GM19043 (cell line): ENCODE data around the gene STAT3.
"Not testable (repeated sequence)": the region's sequence is repeated elsewhere in the genome, so short reads cannot be mapped to it uniquely, and the experiment has no call there.

ENCODE experiments used
- ATAC-seq: cut with Tn5 transposase; IDR thresholded peaks from one replicate; pipeline ENCODE4 v1.9.1; 2021; ENCODE audit warnings: low read depth; ENCODE audit not compliant: unreplicated experiment

The STAT3 gene

DNA sequence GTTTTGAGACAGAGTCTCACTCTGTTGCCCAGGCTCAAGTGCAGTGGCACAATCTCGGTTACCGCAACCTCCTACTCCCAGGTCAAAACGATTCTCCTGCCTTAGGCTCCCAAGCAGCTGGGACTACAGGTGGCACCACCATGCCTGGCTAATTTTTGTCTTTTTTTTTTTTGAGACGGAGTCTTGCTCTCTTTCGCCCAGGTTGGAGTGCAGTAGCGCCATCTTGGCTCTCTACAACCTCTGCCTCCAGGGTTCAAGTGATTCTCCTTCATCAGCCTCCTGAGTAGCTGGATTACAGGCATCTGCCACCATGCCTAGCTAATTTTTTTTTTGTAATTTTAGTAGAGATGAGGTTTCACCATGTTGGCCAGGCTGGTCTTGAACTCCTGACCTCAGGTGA is 70.3 kb downstream of the STAT3 start:
- not testable (repeated sequence) for ATAC-seq

- ATAC-seq, result no peak
Measured at GRCh38 chr17:42317266-42317845, 70.9 kb downstream of the STAT3 start.

- no peak for ATAC-seq
Measured at GRCh38 chr17:42316755-42317154, 71.5 kb downstream of the STAT3 start.

- no peak for ATAC-seq
Measured at GRCh38 chr17:42315402-42316156, 72.7 kb downstream of the STAT3 start.

- no peak for ATAC-seq
Measured at GRCh38 chr17:42313773-42314566, 74.3 kb downstream of the STAT3 start.

GRCh38 chr17:42313389-42313772 is 74.9 kb downstream of the STAT3 start:
- no peak for ATAC-seq

- ATAC-seq, result no peak
Measured at GRCh38 chr17:42312285-42313130, 75.7 kb downstream of the STAT3 start.

DNA sequence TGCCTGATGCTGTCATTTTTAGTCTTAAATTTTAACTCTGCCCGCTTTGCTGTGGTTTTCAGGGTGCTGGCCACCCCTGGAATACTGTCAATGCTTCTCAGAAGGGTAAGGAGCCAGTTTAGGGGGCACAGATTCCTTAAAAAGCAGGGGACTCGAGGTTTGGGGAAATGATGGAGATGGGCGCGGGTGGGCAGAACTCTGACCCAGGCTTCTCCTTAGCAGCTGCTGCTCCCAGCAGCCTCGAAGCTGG is 76.3 kb downstream of the STAT3 start:
- ATAC-seq, result no peak

- no peak for ATAC-seq
Measured at GRCh38 chr17:42311240-42312034, 76.8 kb downstream of the STAT3 start.

GRCh38 chr17:42310787-42311215 is 77.4 kb downstream of the STAT3 start:
- no peak for ATAC-seq

DNA sequence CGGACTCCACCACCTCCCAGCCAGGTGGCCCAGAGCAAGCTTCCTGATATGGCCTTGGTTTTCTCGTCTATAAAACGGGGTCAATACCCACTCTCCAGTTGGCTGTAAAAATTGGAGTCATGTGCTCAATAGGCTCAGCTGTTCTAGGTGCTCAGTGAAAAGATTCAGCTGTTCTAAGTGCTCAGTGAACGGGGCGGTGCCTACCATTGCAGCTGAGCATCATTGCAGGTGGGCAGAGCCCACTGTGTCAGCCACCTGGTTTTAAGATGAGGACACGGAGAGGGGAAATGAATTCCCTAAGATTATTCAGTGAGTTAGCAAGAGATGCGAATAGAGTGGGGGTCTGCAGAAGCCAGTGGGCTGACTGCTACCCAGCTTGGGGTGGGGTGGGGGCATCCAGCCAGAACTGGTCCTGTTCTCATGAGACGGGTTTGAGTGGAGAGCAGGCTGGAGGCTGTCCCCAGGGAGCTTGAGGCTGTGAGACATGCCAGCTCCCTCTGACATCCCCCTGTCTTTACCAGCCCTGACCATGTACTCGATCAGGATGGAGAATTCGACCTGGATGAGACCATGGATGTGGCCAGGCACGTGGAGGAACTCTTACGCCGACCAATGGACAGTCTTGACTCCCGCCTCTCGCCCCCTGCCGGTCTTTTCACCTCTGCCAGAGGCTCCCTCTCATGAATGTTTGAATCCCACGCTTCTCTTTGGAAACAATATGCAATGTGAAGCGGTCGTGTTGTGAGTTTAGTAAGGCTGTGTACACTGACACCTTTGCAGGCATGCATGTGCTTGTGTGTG is 78.1 kb downstream of the STAT3 start:
- ATAC-seq, result no peak

DNA sequence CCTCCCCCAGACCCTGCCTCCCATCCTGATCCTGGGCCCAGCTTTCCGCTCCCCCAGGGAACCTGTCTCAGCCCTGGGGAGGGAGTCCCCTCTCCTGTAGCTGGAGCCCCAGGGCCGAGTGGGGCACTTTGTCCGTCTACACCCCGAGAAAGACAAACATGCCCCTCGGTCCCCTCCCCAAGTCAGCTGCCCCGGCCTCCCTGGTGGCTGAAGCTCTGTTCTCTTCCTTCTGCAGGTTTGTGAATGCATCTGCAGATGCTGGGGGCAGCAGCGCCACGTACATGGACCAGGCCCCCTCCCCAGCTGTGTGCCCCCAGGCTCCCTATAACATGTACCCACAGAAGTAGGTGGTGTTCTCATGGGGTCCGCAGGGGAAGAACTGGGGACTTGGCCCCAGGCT is 79.1 kb downstream of the STAT3 start:
- ATAC-seq, result no peak

DNA sequence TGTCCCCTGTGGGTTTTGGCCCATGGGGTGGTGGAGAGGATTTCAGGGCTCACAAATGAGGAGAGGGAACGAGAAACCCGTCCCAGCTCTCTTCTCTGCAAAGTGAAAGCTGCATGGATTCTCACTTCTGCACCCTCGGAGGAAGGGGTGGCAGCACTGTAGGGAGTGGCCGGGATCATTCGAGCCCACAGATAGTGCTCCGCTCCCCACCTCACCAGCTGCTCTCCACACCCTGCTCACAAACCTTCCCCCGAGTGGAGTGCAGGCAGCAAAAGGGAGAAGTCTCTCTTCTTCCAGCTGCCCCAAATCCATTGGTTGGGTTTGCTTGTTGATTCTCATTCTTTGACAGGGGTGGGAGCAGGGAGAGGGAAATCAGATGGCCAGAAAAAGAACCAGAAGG is 79.8 kb downstream of the STAT3 start:
- ATAC-seq, result no peak

DNA sequence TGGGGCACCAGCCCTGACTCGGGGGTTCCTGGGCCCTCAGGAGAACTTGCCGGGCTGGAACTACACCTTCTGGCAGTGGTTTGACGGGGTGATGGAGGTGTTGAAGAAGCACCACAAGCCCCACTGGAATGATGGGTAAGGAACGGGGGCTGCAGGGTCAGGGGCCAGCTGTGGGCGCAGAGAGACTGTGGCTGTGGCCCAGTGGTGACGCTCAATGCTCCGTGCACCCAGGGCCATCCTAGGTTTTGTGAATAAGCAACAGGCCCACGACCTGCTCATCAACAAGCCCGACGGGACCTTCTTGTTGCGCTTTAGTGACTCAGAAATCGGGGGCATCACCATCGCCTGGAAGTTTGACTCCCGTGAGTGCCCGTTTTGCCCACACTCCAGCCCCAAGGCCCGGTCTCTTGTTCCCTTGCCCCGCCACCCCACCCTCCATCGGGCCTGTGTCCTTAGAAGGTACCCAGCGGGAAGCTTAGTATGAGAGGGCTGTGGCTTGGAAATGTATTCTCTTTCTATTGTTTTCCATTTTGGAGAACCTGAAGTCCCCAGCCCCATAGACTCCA is 80.8 kb downstream of the STAT3 start:
- ATAC-seq, result no peak

GRCh38 chr17:42306385-42306667 is 81.9 kb downstream of the STAT3 start:
- ATAC-seq, result no peak

- no peak for ATAC-seq
Measured at GRCh38 chr17:42305543-42306384, 82.5 kb downstream of the STAT3 start.

- ATAC-seq, result not testable (repeated sequence)
Measured at GRCh38 chr17:42305031-42305330, 83.3 kb downstream of the STAT3 start.

GRCh38 chr17:42304187-42305030 is 83.8 kb downstream of the STAT3 start:
- ATAC-seq, result no peak
